ELR (cell line): ENCODE data around the gene DOCK1.

Experiments used
- DNase-seq: peaks from one replicate; pipeline ENCODE4 v3.0.0-alpha.2; 2015; ENCODE audit warnings: low read depth

Gene DOCK1

DNA sequence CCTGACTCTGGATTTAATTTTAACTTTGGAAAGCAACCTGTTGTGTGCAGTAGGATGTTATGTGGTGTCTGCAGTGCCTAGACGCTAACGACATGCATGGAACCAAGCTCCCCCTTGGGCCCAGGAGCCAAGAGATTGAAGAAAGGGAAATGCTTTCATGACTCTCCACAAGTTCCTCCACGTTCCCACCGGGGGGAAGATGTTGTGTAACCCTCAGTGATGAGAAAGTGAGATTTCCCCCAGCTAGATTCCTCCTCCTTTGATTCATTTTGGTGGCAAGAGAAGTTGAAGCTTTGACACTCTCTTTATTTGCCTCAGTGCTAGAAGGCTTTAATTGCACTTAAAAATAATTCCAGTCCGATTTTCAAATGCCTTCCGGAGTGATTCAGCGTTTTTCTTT lies 449.0 kb downstream of the DOCK1 start:
- DNase-seq, result no peak

DNA sequence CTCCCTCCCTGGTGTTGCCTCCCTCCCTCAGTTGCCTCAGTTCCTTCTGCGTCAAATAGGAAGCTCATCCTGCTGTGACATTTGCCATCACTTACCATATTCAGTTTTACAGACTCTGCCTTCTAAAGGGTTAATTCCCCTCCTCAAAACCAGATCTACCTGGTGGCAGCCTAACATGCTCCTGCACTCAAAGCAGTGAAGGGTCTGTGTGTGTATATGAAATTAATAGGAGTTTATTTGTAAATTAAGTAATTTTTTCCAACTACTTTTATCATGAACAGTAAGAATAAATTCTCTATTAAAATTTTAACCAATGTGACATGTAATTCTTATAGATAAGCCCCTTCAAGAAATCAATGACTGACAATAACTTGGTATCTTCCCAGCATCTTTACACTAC lies 449.8 kb downstream of the DOCK1 start:
- DNase-seq, result no peak

DNA sequence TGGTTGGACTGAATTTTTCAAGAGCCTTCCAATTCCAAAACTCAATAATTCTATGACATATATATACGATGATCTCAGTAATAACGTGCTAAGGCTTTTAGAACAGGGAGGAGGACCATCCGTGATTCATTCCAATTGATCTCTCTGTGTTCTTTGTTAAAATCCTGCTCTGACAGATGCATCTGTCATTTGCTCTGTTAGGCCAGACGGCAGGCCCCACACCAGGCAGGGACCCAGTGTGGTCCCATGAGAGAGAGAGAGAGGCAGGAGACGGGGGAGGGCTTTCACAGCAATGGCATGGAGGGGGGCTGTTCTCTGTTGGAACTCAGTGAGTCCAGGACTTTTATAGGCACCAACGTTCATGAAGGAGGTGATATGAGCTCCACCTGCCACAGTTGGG lies 451.1 kb downstream of the DOCK1 start:
- no peak for DNase-seq

DNA sequence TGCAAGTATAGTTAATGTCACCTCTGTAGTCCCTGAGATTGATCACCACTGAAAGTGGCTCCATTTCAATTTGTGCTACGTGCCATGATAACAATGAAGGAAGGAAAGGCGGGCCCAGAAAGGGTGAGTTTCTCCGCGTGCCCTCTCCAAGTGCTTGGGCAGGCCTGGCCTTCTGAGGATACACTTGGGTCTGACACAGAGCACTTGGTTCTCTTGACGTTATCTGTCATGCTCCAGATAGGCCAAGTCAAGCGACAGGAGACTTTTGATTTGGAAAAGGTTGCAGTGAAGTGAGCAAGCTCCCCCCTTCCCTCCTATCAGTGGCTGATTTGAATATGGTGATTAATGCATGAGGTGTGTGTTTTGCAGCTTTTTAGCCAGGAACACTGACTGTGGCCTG lies 452.0 kb downstream of the DOCK1 start:
- no peak for DNase-seq

DNA sequence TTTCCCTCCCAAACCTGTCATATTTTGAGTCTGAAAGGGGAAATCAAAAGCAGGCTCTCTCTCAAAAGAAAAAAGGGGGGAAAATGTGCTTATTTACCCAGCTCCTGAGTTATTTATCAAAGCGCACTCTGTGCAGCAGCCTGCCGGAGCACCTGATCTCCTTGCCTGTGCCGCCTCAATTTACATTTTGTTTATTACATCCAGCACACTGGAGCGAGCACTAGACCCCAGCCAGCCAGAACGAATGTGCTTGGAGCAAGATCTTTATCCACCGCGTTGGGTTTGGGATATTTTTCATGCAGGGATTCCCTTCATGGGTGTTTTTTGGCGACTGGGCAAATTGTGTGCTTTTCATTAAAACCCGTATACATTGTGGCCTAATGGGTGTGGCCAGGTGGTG lies 453.1 kb downstream of the DOCK1 start:
- DNase-seq, result no peak

DNA sequence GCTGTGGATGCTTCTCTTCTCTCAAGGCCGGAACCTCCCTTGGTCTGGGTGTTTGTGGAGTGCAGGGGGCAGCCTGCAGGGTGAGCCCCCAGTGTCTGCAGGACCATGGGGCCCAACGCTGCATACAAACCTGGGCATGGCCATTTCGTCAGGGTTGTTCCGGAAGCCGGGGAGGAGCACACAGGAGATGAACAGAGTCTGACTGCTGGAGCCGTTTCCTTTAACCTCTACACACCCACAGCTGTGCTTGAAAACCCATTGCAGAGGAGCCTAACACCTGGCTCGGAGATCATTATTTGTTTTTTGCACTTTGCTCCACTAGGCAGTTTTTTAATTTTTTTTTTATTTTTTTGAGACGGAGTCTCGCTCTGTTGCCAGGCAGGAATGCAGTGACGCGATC lies 458.8 kb downstream of the DOCK1 start:
- DNase-seq, result no peak

DNA sequence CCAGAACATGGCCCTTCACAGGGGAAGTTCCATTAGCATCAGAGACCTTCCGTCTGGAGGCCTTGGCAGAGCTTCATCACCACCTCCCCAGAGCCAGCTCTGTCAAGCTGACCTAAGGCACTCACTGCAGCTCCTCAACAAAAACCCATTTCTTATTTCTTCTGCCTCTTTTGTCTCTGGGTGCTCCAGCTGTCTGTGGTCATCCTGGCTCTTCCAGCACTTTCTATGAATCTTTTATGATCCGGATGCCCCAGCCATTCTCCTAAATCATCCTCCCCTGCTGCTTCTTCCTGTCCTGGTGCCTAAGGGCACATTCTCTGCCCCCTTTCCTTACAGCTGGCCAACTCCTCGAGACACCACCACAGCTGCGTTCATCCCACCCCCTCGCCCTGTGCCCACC lies 462.9 kb downstream of the DOCK1 start:
- DNase-seq, result no peak

DNA sequence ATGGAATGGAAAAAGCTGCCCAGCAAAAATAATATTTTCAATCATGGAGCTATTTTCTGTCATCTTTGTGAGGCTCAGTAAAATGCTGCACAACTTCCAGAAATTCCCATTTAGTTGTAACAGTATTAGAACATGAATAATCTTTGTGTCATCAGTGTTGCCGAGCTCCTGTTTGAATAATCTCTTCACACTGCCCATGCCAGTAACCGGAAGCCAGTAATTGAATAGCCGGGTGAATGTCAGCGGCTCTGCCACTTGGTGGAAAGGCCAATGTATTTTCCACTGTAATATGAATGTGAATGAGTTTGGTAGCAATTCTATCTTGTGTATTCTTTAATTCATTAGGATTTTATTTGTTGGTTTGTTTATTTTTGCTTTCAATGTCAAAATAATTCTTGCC lies 463.7 kb downstream of the DOCK1 start:
- no peak for DNase-seq

DNA sequence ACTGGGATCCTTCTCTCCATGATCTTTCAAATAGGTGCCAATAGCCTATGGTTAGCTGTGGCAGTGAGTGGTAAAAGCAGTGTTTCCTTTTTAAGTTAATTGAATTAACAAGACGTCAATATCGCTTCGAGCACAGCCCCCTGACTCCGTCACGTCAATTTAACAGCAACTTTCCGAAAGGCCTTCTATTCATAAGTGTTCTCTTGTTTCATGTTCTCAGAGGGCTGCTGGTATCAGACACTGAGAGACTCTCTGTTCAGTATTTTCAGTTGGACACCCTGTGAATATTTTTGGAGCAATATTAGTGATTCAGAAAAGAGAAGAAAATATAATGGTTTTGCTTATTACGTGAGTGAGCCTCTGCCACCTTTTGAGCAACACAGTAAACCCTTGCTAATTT lies 465.4 kb downstream of the DOCK1 start:
- DNase-seq, result no peak

DNA sequence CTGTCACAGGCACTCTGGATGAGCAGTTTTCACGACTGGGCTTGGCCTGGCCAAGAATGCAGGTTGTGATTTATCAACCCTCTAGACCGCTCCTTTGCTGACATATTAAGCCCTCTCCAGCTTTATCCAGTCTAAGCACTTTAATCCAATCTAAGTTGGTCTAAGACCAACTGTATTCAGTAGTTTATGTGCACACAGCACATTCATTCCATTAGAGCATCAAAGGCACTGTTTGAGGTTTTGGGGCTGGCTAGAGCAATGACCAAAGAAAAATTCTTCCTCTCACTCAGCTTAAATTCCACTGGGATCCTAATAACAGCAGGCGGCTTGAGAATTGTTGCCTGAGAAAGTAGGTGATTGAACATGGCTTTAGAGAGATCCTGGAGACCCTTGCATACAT lies 467.1 kb downstream of the DOCK1 start:
- DNase-seq, result no peak

DNA sequence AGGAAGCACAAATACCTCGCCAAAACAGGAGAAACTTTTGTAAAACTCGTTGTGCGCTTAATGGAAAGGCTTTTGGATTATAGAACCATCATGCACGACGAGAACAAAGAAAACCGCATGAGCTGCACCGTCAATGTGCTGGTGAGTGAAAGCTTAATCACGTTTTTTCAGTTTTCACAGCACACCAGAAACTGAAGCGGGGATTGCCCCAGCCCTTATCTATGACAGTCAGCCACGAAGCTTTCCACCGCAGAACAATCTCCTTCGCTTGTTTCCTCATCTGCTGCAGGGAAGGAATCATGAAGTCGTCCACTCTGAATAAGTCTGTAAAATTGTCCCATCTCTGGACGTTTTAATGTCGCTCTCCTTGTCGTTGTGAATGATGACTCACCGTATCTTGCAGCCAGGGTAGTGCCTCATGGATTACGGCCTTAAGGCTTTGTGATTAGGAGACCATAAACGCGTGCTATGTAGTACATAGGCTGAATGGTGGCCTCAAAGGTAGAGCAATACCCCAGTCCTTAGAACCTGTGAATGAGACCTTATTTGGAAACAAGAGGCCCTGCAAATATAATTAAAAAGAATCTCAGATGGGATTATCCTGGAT lies 468.9 kb downstream of the DOCK1 start:
- no peak for DNase-seq

DNA sequence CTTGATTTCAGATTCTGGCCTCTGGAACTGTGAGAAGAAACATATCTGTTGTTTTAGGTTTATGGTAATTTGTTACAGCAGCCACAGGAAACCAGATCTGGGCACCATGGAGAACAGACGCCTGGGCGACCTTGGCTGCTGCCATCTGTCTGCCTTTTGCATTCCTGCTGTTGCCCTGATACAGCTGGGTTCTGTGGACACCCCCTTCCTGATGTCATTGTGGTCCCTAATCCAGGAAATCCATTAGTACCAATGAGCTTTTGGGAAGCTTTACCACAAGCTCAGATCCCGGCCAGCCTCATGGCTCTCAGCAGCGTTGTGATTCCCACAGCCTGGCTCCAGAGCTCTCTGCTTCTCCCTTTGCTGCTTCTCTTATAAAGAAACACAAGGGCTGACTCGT lies 469.7 kb downstream of the DOCK1 start:
- no peak for DNase-seq

DNA sequence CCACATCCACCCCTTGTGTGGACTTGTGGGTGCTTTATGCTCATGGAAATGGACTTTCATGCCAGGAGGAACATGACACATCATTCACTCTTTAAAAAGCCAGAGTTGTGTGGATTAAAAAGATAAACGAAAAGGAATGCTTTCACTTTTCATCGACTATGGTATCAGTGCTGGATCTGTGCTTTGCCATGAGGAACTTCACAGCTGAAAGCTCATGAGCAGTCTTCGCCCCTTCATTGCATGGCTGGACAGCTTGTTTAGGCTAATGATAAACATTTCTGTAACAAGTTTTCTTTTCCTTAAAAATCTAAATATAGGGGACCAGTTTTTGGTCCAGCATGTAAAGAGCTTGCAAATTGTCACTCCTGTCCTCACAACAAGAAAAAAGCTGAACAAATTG lies 470.2 kb downstream of the DOCK1 start:
- no peak for DNase-seq

DNA sequence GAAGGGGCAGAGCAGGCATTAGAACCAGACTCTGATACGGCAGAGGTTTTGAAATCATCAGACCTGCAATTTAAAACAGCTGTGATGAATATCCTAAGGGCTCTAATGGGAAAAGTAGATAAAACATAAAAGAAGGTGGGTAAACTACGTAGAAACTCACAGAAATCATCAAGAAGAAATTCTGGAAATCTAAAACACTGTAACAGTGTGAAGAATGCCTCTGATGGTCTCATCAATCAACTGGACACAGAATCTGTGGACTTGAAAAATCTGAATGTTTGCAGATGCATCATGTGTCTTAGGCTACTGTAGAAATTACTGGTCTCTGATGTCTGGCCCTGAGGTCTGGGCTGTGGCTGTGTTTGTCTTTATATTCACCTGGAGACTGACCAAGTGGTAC lies 470.8 kb downstream of the DOCK1 start:
- DNase-seq, result no peak

DNA sequence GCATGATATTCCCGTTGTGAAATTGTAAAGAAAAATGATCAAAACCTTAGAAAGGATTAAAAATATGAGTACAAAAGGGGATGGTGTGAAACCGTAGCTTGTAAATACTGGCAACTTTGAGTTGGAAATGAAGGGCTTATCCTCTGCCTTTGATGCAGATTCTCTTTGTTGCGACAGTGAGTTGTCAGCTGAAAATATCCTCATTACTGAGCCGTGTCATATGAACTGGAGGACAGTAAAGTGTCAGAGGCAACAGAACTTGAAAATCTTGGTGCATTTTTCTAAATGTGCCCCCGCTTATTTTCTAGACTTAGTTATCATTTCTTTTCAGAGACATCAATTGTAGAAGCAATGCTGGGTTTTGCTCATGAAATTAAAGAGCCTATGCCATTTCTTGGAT lies 473.4 kb downstream of the DOCK1 start:
- no peak for DNase-seq

DNA sequence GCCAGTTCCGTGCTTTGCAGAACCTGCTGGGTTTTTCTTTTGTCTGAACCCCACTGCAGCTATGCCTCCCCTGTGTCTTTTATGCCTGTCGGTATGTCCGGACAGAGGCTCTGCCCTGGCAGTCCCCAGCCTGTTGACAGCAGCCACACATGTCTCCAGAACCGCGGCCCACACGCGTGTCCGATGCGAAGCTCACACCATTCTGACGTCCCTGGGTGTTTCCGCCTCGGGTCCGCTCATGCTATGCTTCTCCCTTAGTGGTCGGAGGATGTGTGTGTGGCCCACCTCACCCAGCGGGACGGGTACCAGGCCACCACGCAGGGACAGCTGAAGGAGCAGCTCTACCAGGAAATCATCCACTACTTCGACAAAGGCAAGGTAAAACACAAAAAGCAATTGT lies 479.3 kb downstream of the DOCK1 start:
- no peak for DNase-seq

DNA sequence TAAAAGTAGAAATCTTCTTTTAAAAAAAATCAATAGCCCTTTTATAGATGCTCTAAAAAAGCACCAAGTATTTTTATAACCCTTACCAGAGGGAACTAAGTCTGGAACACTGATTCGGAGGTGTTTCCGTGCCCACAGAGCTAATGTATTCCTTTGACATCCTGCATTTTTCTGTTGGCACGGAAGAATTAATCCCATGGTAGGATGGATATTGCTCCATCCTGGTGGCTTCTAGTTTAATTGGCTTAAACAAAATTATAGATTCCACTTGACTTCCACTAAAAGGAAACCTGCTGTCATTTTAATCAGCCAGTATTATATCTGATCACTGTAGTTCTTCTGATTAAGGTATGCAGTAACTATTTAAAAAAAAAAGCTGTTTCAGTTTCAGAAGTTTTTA lies 479.8 kb downstream of the DOCK1 start:
- no peak for DNase-seq

DNA sequence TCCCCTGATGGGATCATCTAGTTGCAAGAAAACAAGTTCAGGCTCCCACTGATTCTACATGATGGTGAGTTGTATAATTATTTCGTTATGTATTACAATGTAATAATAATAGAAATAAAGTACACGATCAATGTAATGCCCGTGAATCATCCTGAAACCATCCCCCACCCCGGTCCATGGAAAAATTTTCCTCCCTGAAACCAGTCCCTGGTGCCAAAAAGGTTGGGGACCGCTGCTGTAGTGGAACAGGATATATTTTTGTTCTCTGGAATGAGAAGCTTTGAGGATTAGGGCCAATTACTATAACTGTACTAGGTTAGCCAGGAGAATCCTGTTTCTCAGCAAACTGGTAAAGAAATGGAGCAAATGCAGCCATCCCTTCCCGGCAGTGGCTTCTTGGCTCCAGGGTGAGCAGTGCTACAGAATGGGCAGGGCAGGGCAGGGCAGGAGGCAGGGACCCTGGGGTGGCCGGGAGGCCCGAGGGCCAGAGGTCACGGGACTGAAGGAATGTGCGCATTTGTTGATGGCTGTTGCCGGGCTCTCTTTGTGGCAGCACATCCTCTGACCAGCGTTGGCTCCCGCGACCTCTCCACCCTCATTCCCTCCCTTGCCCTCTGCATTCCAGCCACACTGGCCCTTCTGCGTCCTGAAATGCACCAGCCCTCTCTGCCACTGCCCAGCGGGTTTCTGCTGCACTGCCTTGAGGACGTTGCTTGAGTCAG lies 481.5 kb downstream of the DOCK1 start:
- DNase-seq, result no peak

DNA sequence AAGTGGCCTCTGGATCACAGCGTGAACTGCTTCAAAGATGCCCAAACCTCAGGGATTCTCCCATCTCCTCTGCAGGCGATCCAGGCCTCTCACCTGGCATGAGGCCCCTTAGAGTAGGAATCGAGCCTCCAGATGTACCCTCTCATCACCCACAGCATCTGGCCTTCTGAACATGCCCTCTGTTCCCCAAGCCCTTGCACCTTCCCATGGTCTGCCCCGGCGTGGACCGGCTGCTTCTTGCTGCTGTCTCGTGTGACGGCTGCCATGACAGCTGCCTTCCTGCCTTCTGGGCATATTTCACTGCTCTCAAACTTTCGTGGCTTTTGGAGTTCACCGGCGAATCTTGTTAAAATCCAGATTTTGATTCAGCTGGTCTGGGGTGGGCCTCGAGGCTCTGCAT lies 486.6 kb downstream of the DOCK1 start:
- DNase-seq, result no peak

DNA sequence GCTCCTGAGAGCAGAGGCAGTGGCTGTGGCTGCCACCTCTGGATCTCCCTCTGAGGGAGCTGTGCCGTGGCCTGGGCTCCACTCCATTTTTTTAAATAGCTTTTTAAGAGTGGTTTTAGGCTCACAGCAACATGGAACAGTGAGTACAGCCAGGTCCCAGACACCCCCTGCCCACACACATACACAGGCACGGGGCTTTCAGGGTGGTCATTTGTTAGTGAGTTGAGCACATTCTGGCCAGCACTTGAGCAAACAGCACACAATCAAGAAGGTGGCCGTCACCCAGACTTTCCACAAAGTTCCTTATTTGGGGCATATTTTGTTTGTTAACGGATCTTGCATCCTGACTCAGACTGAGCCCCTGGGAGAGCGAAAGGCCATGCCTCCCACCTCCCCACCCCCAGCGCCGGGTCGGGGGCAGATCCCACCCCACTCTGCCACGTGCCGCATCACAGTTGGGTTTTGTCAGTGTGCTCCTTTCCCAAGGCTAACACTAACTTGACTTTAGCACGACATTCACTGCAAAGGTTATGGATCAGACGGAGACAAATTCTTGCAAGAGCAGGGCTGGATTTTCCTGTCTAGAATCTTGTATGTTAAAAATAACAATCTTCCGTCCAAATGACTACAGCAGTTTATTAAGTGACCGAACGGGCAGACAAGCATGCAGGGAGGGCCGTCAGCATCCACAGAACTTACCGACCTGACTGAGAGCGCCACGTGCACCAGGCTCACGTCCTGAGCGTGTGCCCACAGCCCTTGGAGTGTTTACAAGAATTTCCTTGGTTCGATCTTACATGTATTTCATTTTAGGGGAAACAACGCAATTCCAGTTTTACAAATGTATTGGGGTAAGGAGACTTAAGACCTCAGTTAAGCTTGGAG lies 487.4 kb downstream of the DOCK1 start:
- no peak for DNase-seq

DNA sequence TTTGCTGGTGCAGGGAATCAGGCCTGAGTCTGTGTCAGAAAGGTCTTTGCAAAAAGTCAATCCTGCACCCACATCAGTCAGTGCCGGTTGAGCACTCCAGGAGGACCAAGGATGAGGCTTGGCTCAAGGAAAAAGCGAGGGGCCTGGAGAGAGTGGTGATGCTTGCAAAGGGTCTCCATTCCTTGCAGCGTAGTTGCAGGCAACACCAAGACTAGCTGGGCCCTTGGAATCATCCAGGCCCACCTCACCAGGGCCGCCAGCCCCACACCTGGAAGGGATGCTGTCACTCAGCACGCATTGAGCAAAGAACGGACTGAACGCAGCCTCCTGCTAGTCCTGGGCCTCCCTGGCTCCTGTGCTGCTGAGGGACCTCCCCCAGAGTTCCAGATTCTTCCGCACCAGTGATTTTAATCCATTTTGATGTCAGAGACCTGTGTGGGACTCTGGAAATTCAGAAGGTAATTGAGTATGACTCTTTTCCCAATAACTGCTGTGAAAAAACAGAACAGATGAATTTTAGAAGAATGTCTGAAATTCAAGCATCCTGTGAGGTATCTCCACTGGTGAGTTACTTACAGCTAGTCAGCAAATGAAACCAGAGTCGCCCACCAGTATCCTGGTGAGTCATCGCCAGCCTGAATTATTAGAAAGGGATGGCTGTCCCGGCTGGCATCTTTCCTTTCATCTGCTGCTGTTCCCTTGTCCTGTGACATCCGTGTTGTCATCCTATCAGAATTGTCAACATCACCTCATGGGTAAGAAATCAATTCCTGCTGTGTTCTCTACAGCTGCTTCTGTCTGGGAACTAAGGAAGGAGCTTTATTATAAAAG lies 493.1 kb downstream of the DOCK1 start:
- peak; percentile 77 for DNase-seq

DNA sequence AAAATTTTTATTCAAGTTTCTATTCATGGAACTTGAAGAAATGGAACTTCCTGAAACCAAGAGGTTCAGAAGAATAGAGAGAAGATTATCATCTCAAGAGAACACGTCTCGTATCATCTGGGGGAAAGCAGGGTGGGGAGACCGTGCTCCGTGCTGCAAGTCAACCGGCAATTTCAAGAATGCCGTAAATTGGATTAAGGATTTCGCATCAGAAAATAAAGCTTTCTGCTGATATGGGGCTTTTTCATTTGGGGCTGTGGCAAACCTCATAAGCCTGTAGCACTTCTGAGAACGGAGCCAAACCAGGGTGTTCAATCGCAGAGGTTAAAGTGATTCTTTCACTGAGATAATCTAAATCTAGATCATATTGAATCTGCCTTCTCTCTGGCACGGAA lies 493.7 kb downstream of the DOCK1 start:
- no peak for DNase-seq
